ENCODE results near the gene HMGXB3. TPM values are rescaled to one million over a fixed set of nuclear protein-coding genes. Genes with fewer than 3 reads are reported as not detected.

The HMGXB3 gene
- total RNA-seq, 1 experiment from 2014 or later, result 26.9 TPM

DNA sequence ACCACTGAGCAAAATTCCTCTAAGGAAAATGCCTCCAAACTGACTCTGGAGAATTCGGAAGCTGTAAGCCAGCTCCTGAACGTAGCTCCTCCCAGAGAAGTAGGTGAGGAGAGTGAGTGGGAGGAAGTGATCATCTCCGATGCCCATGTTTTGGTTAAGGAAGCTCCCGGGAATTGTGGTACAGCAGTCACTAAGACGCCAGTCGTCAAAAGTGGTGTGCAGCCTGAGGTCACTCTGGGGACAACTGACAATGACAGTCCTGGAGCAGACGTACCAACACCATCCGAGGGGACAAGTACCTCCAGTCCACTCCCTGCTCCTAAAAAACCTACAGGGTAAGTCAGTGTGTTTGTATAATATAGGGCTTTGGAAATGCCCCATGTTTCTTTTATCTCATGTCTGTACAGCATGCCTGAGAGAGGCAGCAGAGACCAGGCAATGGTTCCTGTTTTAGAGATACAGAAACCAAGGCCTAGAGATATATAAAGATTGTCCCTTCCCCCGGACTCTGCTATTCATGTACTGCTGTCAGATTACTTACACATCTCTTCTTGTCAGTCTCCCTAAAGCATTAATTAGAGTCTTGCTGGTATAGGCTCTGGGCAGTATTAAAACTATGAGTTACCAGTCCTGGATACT is 23.9 kb downstream of the HMGXB3 start:
- TF ChIP-seq, protein P1, sequence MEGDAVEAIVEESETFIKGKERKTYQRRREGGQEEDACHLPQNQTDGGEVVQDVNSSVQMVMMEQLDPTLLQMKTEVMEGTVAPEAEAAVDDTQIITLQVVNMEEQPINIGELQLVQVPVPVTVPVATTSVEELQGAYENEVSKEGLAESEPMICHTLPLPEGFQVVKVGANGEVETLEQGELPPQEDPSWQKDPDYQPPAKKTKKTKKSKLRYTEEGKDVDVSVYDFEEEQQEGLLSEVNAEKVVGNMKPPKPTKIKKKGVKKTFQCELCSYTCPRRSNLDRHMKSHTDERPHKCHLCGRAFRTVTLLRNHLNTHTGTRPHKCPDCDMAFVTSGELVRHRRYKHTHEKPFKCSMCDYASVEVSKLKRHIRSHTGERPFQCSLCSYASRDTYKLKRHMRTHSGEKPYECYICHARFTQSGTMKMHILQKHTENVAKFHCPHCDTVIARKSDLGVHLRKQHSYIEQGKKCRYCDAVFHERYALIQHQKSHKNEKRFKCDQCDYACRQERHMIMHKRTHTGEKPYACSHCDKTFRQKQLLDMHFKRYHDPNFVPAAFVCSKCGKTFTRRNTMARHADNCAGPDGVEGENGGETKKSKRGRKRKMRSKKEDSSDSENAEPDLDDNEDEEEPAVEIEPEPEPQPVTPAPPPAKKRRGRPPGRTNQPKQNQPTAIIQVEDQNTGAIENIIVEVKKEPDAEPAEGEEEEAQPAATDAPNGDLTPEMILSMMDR (conservative IDR thresholded peaks at IDR 0.05), result no peak

More for the DNA sequence above, 23.9 kb downstream of the HMGXB3 start:
- Histone ChIP-seq H4K5ac (ENCODE audit: insufficient read length, low read depth, low read length) (no peak overlapping the region), H3K27ac (ENCODE audit: insufficient read length, low read depth, low read length) (no peak overlapping the region), H3K9me3 (ENCODE audit: control insufficient read depth, low read depth, low read length) (no peaks in the 10 kb centered on the region), H3K18ac (ENCODE audit: insufficient read length, low read depth, low read length) (no peak overlapping the region), H2BK5ac (ENCODE audit: insufficient read length, low read length) (no peak overlapping the region), H2AFZ (ENCODE audit: low read length) (no peak overlapping the region), H3K23me2 (ENCODE audit: insufficient read length, low read depth, low read length, poor library complexity, severe bottlenecking) (no peaks in the 10 kb centered on the region), H2BK12ac (ENCODE audit: insufficient read length, low read depth, low read length) (no peak overlapping the region), H3K9ac (ENCODE audit: extremely low read depth, insufficient read length, low read length) (no peak overlapping the region), H3K27me3 (ENCODE audit: insufficient read depth, low read length) (no peaks in the 10 kb centered on the region), H3K79me1 (ENCODE audit: insufficient read depth, low read depth, low read length, poor library complexity, severe bottlenecking) (no peaks in the 10 kb centered on the region), H2BK120ac (ENCODE audit: low read depth, low read length, poor library complexity, severe bottlenecking) (no peak overlapping the region), H3K56ac (ENCODE audit: insufficient read length, low read depth, low read length) (no peak overlapping the region), H3K79me2 (ENCODE audit: insufficient read depth, low read length) (no peaks in the 10 kb centered on the region), H4K91ac (ENCODE audit: insufficient read length, low read depth, low read length) (no peak overlapping the region), H3K4me2 (ENCODE audit: insufficient read depth, insufficient read length, low read length) (no peak overlapping the region), H2BK20ac (ENCODE audit: low read depth, low read length, poor library complexity, severe bottlenecking) (no peak overlapping the region), H3K14ac (ENCODE audit: insufficient read depth, low read length) (no peak overlapping the region), H3K4me1 (ENCODE audit: insufficient read depth, low read length) (peaks cover 2% of the 10 kb centered on the region; the same call in 1 of the 2 replicates), H2AK5ac (ENCODE audit: insufficient read length, low read length) (no peak overlapping the region), H4K20me1 (ENCODE audit: control insufficient read depth, insufficient read depth, insufficient read length) (no peaks in the 10 kb centered on the region), H3K4ac (ENCODE audit: low read depth, low read length) (no peak overlapping the region), H2BK15ac (ENCODE audit: low read depth, low read length) (no peak overlapping the region), H4K8ac (replicated peaks; ENCODE audit: insufficient read length, low read depth, low read length) (no peak overlapping the region), H3T11ph (ENCODE audit: low read length) (no peak overlapping the region), H3K23ac (ENCODE audit: insufficient read length, low read depth, low read length) (no peak overlapping the region)
- no peak overlapping the region for H3K27ac Mint-ChIP-seq
- DNase-seq, result no peak
- H3K27me3 Mint-ChIP-seq (ENCODE audit: low read depth), result no peaks in the 10 kb centered on the region
- H3K4me3 Mint-ChIP-seq, result no peak overlapping the region
- H3K36me3 Mint-ChIP-seq (ENCODE audit: insufficient read depth in 1 of 3, low read depth in 3 of 3), result peaks cover 17 to 78% (median 54%) of the 10 kb centered on the region in 3 experiments; a peak in 6 of 7 replicates
- H3K4me1 Mint-ChIP-seq, result peaks cover 21 to 29% of the 10 kb centered on the region in 2 experiments
- no CpG with 5 or more reads among the region's 9 CpGs for WGBS (ENCODE audit: extremely low coverage, insufficient read length, low lambda C conversion rate)
- H3K9me3 Mint-ChIP-seq, result no peaks in the 10 kb centered on the region

Data from H9 (cell line).